Prostate gland (tissue), 2 donors: Measurements from ENCODE around the gene ARL16.

ENCODE experiments used
- CTCF ChIP-seq, 4 experiments: fragments of 200-600 bp in 2 of 4; fragments of 450-650 bp in 2 of 4; sonication (generic) in 2 of 4; IDR thresholded peaks; 1 replicate in 3 of 4; 2 replicates in 1 of 4; pipeline ENCODE4 v1.5.1; 2016 to 2019; ENCODE audit warnings: antibody characterized with exemption in 4 of 4, mild to moderate bottlenecking in 2 of 4, moderate library complexity in 2 of 4
- POLR2A ChIP-seq: fragments of 450-650 bp; IDR thresholded peaks from one replicate; pipeline ENCODE4 v1.6.1; 2016; ENCODE audit warnings: antibody characterized with exemption, mild to moderate bottlenecking
- POLR2AphosphoS5 ChIP-seq: sonication (generic); formaldehyde crosslinking; IDR thresholded peaks from one replicate; pipeline ENCODE4 v1.6.1; 2017; ENCODE audit warnings: antibody characterized with exemption

GRCh38 chr17:81703747-81704654 is 20.4 kb upstream of the ARL16 start:
- TF ChIP-seq CTCF (IDR thresholded peaks at IDR 0.05), result no peak
- TF ChIP-seq POLR2A, result no peak
- no peak for TF ChIP-seq POLR2AphosphoS5
